Activated T-cell treated with anti-CD3 and anti-CD28 coated beads, Interleukin-2, amount 50 U/mL, for 72 hours (primary cell): ENCODE results near the gene FZD2. TPM values are rescaled to one million over a fixed set of nuclear protein-coding genes. Genes with fewer than 3 reads are reported as not detected.

ENCODE experiments used
- ATAC-seq, 2 donors: fragments of 150-1000 bp; cut with Tn5 transposase; replicated peaks in 1 of 2; 2 replicates each; pipeline ENCODE4 v1.10.0; 2021; ENCODE audit warnings: moderate library complexity in 2 of 2, mild to moderate bottlenecking in 1 of 2
- DNase-seq, 2 donors: peaks; one replicate each; pipeline ENCODE4 v3.0.0; 2021 to 2022; ENCODE audit warnings: mixed read lengths in 1 of 2
- H3K27ac Mint-ChIP-seq: one replicate; pipeline ENCODE4 v1.8.0; 2022; ENCODE audit warnings: mild to moderate bottlenecking, moderate library complexity, mixed read lengths
- H3K27me3 Mint-ChIP-seq: one replicate; pipeline ENCODE4 v1.8.0; 2022; ENCODE audit warnings: low read depth, mixed read lengths
- H3K36me3 Mint-ChIP-seq, 2 donors: one replicate each; pipeline ENCODE4 v1.8.0; 2022; ENCODE audit warnings: mixed read lengths in 2 of 2, mild to moderate bottlenecking in 1 of 2; ENCODE audit not compliant: insufficient read depth in 2 of 2
- H3K4me1 Mint-ChIP-seq: one replicate; pipeline ENCODE4 v1.8.0; 2022; ENCODE audit warnings: low read depth, mixed read lengths
- H3K4me3 Mint-ChIP-seq, 2 donors: one replicate each; pipeline ENCODE4 v1.8.0; 2022; ENCODE audit warnings: mild to moderate bottlenecking in 2 of 2, mixed read lengths in 2 of 2, moderate library complexity in 2 of 2
- H3K9me3 Mint-ChIP-seq, 2 donors: one replicate each; pipeline ENCODE4 v1.8.0; 2022; ENCODE audit warnings: mixed read lengths in 2 of 2
- total RNA-seq, 2 donors: library from RNA; stranded (reverse); gene quantifications; one replicate each; pipeline ENCODE4 v1.2.3, GENCODE V29; 2022

The FZD2 gene
- total RNA-seq, 2 donors from 2014 or later, result 0.23 to 0.82 TPM

- no peaks in the 10 kb centered on the region for H3K9me3 Mint-ChIP-seq
- no peak for DNase-seq
- H3K4me1 Mint-ChIP-seq, result no peaks in the 10 kb centered on the region
- H3K36me3 Mint-ChIP-seq, result no peaks in the 10 kb centered on the region
- peaks cover 12% of the 10 kb centered on the region for H3K27me3 Mint-ChIP-seq
- H3K4me3 Mint-ChIP-seq, result no peak overlapping the region
- ATAC-seq, result no peak
- no peak overlapping the region for H3K27ac Mint-ChIP-seq
These were observed 42.3 kb downstream of the FZD2 start for GRCh38 chr17:44599298-44600175.

- H3K36me3 Mint-ChIP-seq, result no peaks in the 10 kb centered on the region
- DNase-seq (no peak), ATAC-seq (no peak)
- H3K4me1 Mint-ChIP-seq, result no peaks in the 10 kb centered on the region
- peaks cover 12% of the 10 kb centered on the region for H3K27me3 Mint-ChIP-seq
- no peaks in the 10 kb centered on the region for H3K9me3 Mint-ChIP-seq
- H3K27ac Mint-ChIP-seq, result no peak overlapping the region
- H3K4me3 Mint-ChIP-seq, result no peak overlapping the region
These were observed 44.3 kb downstream of the FZD2 start for GRCh38 chr17:44601539-44601938.

GRCh38 chr17:44601973-44602372 is 44.7 kb downstream of the FZD2 start:
- ATAC-seq (no peak), DNase-seq (no peak)
- H3K27me3 Mint-ChIP-seq, result peaks cover 12% of the 10 kb centered on the region
- H3K4me1 Mint-ChIP-seq, result no peaks in the 10 kb centered on the region
- H3K36me3 Mint-ChIP-seq, result no peaks in the 10 kb centered on the region
- H3K4me3 Mint-ChIP-seq, result no peak overlapping the region
- no peak overlapping the region for H3K27ac Mint-ChIP-seq
- no peaks in the 10 kb centered on the region for H3K9me3 Mint-ChIP-seq

GRCh38 chr17:44602390-44602789 is 45.1 kb downstream of the FZD2 start:
- Mint-ChIP-seq H3K27me3 (peaks cover 12% of the 10 kb centered on the region), H3K4me1 (no peaks in the 10 kb centered on the region), H3K9me3 (no peaks in the 10 kb centered on the region), H3K27ac (no peak overlapping the region), H3K36me3 (no peaks in the 10 kb centered on the region), H3K4me3 (no peak overlapping the region)
- ATAC-seq (no peak), DNase-seq (no peak)

GRCh38 chr17:44602970-44603369 is 45.7 kb downstream of the FZD2 start:
- H3K36me3 Mint-ChIP-seq, result no peaks in the 10 kb centered on the region
- DNase-seq, result no peak
- no peaks in the 10 kb centered on the region for H3K4me1 Mint-ChIP-seq
- H3K9me3 Mint-ChIP-seq, result no peaks in the 10 kb centered on the region
- H3K27me3 Mint-ChIP-seq, result peaks cover 12% of the 10 kb centered on the region
- no peak overlapping the region for H3K4me3 Mint-ChIP-seq
- no peak for ATAC-seq
- no peak overlapping the region for H3K27ac Mint-ChIP-seq

GRCh38 chr17:44604116-44604761 is 47.0 kb downstream of the FZD2 start:
- ATAC-seq (no peak), DNase-seq (no peak)
- Mint-ChIP-seq H3K9me3 (no peaks in the 10 kb centered on the region), H3K27me3 (peaks cover 12% of the 10 kb centered on the region), H3K27ac (no peak overlapping the region), H3K36me3 (no peaks in the 10 kb centered on the region), H3K4me1 (no peaks in the 10 kb centered on the region), H3K4me3 (no peak overlapping the region)

- no peak for ATAC-seq
- no peaks in the 10 kb centered on the region for H3K4me1 Mint-ChIP-seq
- H3K9me3 Mint-ChIP-seq, result no peaks in the 10 kb centered on the region
- no peak overlapping the region for H3K4me3 Mint-ChIP-seq
- H3K36me3 Mint-ChIP-seq, result no peaks in the 10 kb centered on the region
- H3K27ac Mint-ChIP-seq, result no peak overlapping the region
- H3K27me3 Mint-ChIP-seq, result peaks cover 12% of the 10 kb centered on the region
- DNase-seq, result no peak
These were observed 47.6 kb downstream of the FZD2 start for GRCh38 chr17:44604768-44605485.

GRCh38 chr17:44606658-44607057 is 49.4 kb downstream of the FZD2 start:
- Mint-ChIP-seq H3K36me3 (no peaks in the 10 kb centered on the region), H3K4me3 (no peak overlapping the region), H3K9me3 (no peaks in the 10 kb centered on the region), H3K27me3 (peaks cover 12% of the 10 kb centered on the region), H3K4me1 (no peaks in the 10 kb centered on the region), H3K27ac (no peak overlapping the region)
- ATAC-seq (no peak), DNase-seq (no peak)

GRCh38 chr17:44607836-44608690 is 50.8 kb downstream of the FZD2 start:
- H3K36me3 Mint-ChIP-seq, result no peaks in the 10 kb centered on the region
- no peak overlapping the region for H3K4me3 Mint-ChIP-seq
- ATAC-seq (no peak), DNase-seq (no peak)
- no peaks in the 10 kb centered on the region for H3K4me1 Mint-ChIP-seq
- H3K27ac Mint-ChIP-seq, result no peak overlapping the region
- H3K27me3 Mint-ChIP-seq, result peaks cover under 1% of the 10 kb centered on the region
- no peaks in the 10 kb centered on the region for H3K9me3 Mint-ChIP-seq

GRCh38 chr17:44608727-44609435 is 51.6 kb downstream of the FZD2 start:
- H3K4me3 Mint-ChIP-seq, result no peak overlapping the region
- DNase-seq, result no peak
- no peak overlapping the region for H3K27ac Mint-ChIP-seq
- no peaks in the 10 kb centered on the region for H3K4me1 Mint-ChIP-seq
- no peaks in the 10 kb centered on the region for H3K9me3 Mint-ChIP-seq
- ATAC-seq, result no peak
- H3K27me3 Mint-ChIP-seq, result no peaks in the 10 kb centered on the region
- H3K36me3 Mint-ChIP-seq, result no peaks in the 10 kb centered on the region

- Mint-ChIP-seq H3K36me3 (no peaks in the 10 kb centered on the region), H3K4me1 (no peaks in the 10 kb centered on the region), H3K4me3 (no peak overlapping the region), H3K9me3 (no peaks in the 10 kb centered on the region), H3K27me3 (peaks cover 7% of the 10 kb centered on the region), H3K27ac (no peak overlapping the region)
- DNase-seq (no peak), ATAC-seq (no peak)
These were observed 53.0 kb downstream of the FZD2 start for GRCh38 chr17:44610331-44610730.
